GM19328 (cell line): ENCODE data around the gene GNS.
"Not testable (repeated sequence)": the region's sequence is repeated elsewhere in the genome, so short reads cannot be mapped to it uniquely, and the experiment has no call there.

Experiments used
- ATAC-seq: cut with Tn5 transposase; IDR thresholded peaks from one replicate; pipeline ENCODE4 v1.9.1; 2021; ENCODE audit warnings: mild to moderate bottlenecking, moderate library complexity; ENCODE audit not compliant: unreplicated experiment

The GNS gene

GRCh38 chr12:64699504-64700115 lies 59.6 kb downstream of the GNS start:
- ATAC-seq = no peak

GRCh38 chr12:64696080-64696741 lies 63.0 kb downstream of the GNS start:
- ATAC-seq = no peak

GRCh38 chr12:64695550-64695949 lies 63.7 kb downstream of the GNS start:
- no peak for ATAC-seq

- ATAC-seq = no peak
These were observed 64.8 kb downstream of the GNS start for GRCh38 chr12:64694130-64695040.

- no peak for ATAC-seq
These were observed 67.2 kb downstream of the GNS start for GRCh38 chr12:64691795-64692583.

GRCh38 chr12:64691227-64691794 lies 67.9 kb downstream of the GNS start:
- ATAC-seq = no peak

- ATAC-seq = not testable (repeated sequence)
These were observed 69.0 kb downstream of the GNS start for GRCh38 chr12:64690236-64690635.

- no peak for ATAC-seq
These were observed 70.5 kb downstream of the GNS start for GRCh38 chr12:64688715-64689114.

GRCh38 chr12:64688219-64688618 lies 71.0 kb downstream of the GNS start:
- ATAC-seq = no peak

- no peak for ATAC-seq
These were observed 71.4 kb downstream of the GNS start for GRCh38 chr12:64687816-64688215.

GRCh38 chr12:64685605-64686004 lies 73.6 kb downstream of the GNS start:
- no peak for ATAC-seq

- no peak for ATAC-seq
These were observed 74.2 kb downstream of the GNS start for GRCh38 chr12:64685050-64685449.

GRCh38 chr12:64683816-64684543 lies 75.2 kb downstream of the GNS start:
- ATAC-seq = no peak

GRCh38 chr12:64682572-64683277 lies 76.5 kb downstream of the GNS start:
- no peak for ATAC-seq

GRCh38 chr12:64681200-64682052 lies 77.8 kb downstream of the GNS start:
- no peak for ATAC-seq

GRCh38 chr12:64680235-64680634 lies 79.0 kb downstream of the GNS start:
- ATAC-seq = no peak

GRCh38 chr12:64679487-64680001 lies 79.7 kb downstream of the GNS start:
- no peak for ATAC-seq

- ATAC-seq = no peak
These were observed 80.4 kb downstream of the GNS start for GRCh38 chr12:64678835-64679234.
